Peyer's patch (tissue), 4 donors: ENCODE results near the gene COPA. TPM values are rescaled to one million over a fixed set of nuclear protein-coding genes. Genes with fewer than 3 reads are reported as not detected.

ENCODE experiments used
- DNase-seq, 3 donors: peaks; one replicate each; pipeline ENCODE4 v3.0.0-alpha.2; 2017 to 2019
- H3K27ac ChIP-seq, 4 donors: fragments of 200-600 bp; sonication (generic); one replicate each; pipeline ENCODE4 v1.5.1; 2016 to 2019
- H3K27me3 ChIP-seq, 2 donors: fragments of 200-600 bp; sonication (generic); one replicate each; pipeline ENCODE4 v1.5.1; 2019
- H3K36me3 ChIP-seq, 3 donors: fragments of 200-600 bp; sonication (generic); one replicate each; pipeline ENCODE4 v1.5.1; 2016 to 2019
- H3K4me1 ChIP-seq, 4 donors: fragments of 200-600 bp; sonication (generic); one replicate each; pipeline ENCODE4 v1.5.1; 2016 to 2019
- H3K4me3 ChIP-seq, 4 donors: fragments of 200-600 bp; sonication (generic); 1 replicate in 3 of 4; 2 replicates in 1 of 4; pipeline ENCODE4 v1.5.1; 2016 to 2019; ENCODE audit warnings: mild to moderate bottlenecking in 1 of 4
- H3K9me3 ChIP-seq, 4 donors: fragments of 200-600 bp; sonication (generic); one replicate each; pipeline ENCODE4 v1.5.1; 2016 to 2019; ENCODE audit warnings: mild to moderate bottlenecking in 1 of 4
- POLR2A ChIP-seq, 2 donors: fragments of 450-650 bp; IDR thresholded peaks; one replicate each; pipeline ENCODE4 v1.5.1; 2017; ENCODE audit warnings: antibody characterized with exemption in 2 of 2, mild to moderate bottlenecking in 2 of 2, moderate library complexity in 2 of 2
- total RNA-seq, 4 donors: library from RNA; depleted of rRNA; stranded (reverse); fragments of >200 nt; gene quantifications; one replicate each; pipeline ENCODE4 v1.1.0, GENCODE V29; 2016
- TF ChIP-seq, protein P1 (sequence below), 6 experiments: fragments of 450-650 bp in 4 of 6; fragments of 200-600 bp in 2 of 6; sonication (generic) in 1 of 6; IDR thresholded peaks; one replicate each; pipeline ENCODE4 v1.5.1; 2017 to 2019; ENCODE audit warnings: antibody characterized with exemption in 6 of 6, mild to moderate bottlenecking in 3 of 6, moderate library complexity in 1 of 6

Gene COPA
- total RNA-seq, 4 donors from 2014 or later: 109 to 173 (median 138) TPM

DNA sequence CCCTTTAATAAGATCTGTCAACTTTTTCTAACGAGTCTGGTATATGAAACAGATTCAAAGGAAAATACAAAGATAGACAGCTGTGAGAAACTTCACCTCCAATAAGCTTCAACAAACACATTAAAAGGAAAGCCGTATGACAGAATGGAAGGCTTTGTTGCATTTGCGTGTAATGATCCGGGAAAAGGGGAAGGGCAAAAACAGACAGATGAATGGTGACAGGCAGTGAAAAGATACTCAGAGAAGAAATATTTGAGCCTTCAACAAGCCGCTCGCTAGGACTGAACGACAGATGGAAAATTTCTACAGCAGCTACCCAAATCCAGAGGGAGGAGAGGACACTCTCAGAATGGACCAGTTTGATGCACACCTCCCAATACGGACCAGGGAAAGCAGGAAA is 14.9 kb downstream of the COPA start:
- H3K27me3 ChIP-seq: no peaks in the 10 kb centered on the region
- no peak overlapping the region for H3K27ac ChIP-seq
- no peaks in the 10 kb centered on the region for H3K4me1 ChIP-seq
- TF ChIP-seq, protein P1, sequence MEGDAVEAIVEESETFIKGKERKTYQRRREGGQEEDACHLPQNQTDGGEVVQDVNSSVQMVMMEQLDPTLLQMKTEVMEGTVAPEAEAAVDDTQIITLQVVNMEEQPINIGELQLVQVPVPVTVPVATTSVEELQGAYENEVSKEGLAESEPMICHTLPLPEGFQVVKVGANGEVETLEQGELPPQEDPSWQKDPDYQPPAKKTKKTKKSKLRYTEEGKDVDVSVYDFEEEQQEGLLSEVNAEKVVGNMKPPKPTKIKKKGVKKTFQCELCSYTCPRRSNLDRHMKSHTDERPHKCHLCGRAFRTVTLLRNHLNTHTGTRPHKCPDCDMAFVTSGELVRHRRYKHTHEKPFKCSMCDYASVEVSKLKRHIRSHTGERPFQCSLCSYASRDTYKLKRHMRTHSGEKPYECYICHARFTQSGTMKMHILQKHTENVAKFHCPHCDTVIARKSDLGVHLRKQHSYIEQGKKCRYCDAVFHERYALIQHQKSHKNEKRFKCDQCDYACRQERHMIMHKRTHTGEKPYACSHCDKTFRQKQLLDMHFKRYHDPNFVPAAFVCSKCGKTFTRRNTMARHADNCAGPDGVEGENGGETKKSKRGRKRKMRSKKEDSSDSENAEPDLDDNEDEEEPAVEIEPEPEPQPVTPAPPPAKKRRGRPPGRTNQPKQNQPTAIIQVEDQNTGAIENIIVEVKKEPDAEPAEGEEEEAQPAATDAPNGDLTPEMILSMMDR (IDR thresholded peaks at IDR 0.05): no peak
- no peak for TF ChIP-seq POLR2A (IDR thresholded peaks at IDR 0.05)
- DNase-seq: no peak
- peaks cover 0 to 100% (median 0%) of the 10 kb centered on the region in 3 donors for H3K36me3 ChIP-seq
- no peak overlapping the region for H3K4me3 ChIP-seq
- no peaks in the 10 kb centered on the region for H3K9me3 ChIP-seq

DNA sequence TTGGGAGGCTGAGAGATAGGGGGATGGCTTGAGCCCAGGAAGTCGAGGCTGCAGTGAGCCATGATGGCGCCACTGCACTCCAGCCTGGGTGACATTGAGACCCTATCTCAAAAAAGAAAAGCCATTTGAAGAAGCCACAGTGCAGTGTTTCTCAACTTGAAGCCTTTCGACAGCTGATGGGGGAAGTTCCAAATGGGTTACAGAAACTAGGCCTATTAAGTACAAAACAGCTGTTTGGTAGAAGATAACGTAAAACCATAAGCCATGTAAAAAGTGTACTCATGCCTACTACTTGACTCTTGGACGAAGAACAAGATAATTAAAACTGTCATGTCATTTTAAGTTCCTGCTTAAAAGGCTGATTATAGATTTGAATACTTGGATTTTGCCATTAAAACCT is 16.6 kb downstream of the COPA start:
- TF ChIP-seq, protein P1 (IDR thresholded peaks at IDR 0.05): no peak
- no peak for TF ChIP-seq POLR2A (IDR thresholded peaks at IDR 0.05)
- Histone ChIP-seq H3K27me3 (no peaks in the 10 kb centered on the region), H3K9me3 (no peaks in the 10 kb centered on the region), H3K4me3 (no peak overlapping the region), H3K36me3 (peaks cover 0 to 99% (median 0%) of the 10 kb centered on the region in 3 donors), H3K4me1 (no peaks in the 10 kb centered on the region), H3K27ac (no peak overlapping the region)
- DNase-seq: no peak

DNA sequence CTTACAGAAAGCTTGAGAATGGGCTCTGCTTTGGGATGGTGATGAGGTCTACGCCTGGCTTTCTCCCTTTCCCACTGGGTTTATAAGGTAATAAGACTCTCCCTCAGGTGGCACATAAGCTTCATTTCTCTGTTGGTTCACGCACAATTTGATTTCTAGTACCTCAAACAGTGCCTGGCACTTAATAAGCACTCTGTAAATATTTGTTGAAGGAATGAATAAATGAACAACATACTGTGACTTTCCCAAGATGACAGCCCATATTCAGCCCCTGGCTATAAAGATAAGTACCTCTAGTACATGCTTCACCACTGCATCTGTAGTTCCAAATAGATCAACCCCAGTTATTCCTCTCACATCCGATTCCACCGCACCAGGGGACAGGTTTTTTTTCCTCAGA is 17.8 kb downstream of the COPA start:
- Histone ChIP-seq H3K27ac (no peak overlapping the region), H3K36me3 (peaks cover 0 to 91% (median 0%) of the 10 kb centered on the region in 3 donors), H3K9me3 (no peaks in the 10 kb centered on the region), H3K4me1 (no peaks in the 10 kb centered on the region), H3K4me3 (no peak overlapping the region), H3K27me3 (no peaks in the 10 kb centered on the region)
- TF ChIP-seq POLR2A (IDR thresholded peaks at IDR 0.05): no peak
- TF ChIP-seq, protein P1 (IDR thresholded peaks at IDR 0.05): no peak
- DNase-seq: no peak

DNA sequence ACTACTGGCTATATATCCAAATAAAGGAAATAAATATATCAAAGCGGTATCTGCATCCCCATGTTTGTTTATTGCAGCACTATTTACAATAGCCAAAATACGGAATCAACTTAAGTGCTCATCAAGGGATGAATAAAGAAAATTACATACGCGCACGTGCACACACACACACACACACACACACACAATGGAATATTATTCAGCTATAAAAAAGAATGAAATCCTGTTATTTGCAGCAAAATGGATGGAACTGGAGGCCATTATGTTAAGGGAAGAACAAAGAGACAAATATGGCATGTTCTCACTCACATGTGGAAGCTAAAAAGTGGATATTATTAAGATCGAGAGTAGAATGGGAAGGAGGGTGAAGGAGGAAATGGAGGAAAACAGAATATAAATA is 20.2 kb downstream of the COPA start:
- TF ChIP-seq, protein P1 (IDR thresholded peaks at IDR 0.05): no peak
- no peak for TF ChIP-seq POLR2A (IDR thresholded peaks at IDR 0.05)
- Histone ChIP-seq H3K4me3 (no peak overlapping the region), H3K27me3 (no peaks in the 10 kb centered on the region), H3K36me3 (peaks cover 0 to 79% (median 0%) of the 10 kb centered on the region in 3 donors), H3K9me3 (no peaks in the 10 kb centered on the region), H3K27ac (no peak overlapping the region), H3K4me1 (no peaks in the 10 kb centered on the region)
- DNase-seq: no peak

DNA sequence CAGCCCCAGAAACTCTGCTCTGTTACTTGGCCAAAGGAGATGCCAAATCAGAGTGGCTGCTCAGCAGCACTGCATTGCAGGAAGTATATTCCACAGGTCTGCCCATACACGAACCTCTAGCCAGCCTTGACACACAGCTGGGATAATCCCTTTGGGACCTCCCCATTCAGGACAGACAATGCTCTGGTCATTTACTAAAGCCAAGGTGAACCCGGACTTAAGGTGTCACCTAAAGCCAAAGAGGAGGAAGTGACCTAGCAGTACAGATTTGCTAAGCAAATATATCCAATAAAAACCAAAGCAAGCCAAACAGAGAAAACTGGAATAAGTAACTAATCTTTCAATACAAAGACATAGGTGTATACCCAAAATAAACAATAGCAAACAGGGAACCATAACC is 27.7 kb downstream of the COPA start:
- Histone ChIP-seq H3K36me3 (peaks cover 0 to 87% (median 4%) of the 10 kb centered on the region in 3 donors), H3K4me3 (no peak overlapping the region), H3K9me3 (no peaks in the 10 kb centered on the region), H3K27ac (no peak overlapping the region), H3K4me1 (no peaks in the 10 kb centered on the region), H3K27me3 (no peaks in the 10 kb centered on the region)
- TF ChIP-seq, protein P1 (IDR thresholded peaks at IDR 0.05): no peak
- TF ChIP-seq POLR2A (IDR thresholded peaks at IDR 0.05): no peak
- DNase-seq: no peak

DNA sequence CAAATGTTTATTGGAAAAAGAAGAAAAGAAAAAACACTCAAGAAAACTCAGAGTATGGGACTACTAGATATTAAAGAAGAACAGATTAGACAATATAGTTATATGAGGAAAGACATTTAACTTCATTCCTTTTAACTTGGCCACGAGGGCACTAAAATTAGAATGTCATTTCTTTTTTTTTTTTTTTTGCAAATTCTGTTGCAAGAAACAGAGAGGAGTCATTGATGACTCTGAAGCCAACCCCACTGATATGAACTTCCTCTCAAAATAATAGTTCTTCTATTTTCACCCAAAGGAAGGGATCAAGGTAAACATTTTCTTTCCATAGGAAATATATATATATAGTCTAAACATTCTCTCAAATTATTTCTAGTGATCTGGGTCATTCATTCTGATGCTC is 33.5 kb downstream of the COPA start:
- H3K4me1 ChIP-seq: no peaks in the 10 kb centered on the region
- peaks cover 0 to 100% (median 12%) of the 10 kb centered on the region in 3 donors for H3K36me3 ChIP-seq
- H3K27me3 ChIP-seq: no peaks in the 10 kb centered on the region
- DNase-seq: no peak
- no peak overlapping the region for H3K27ac ChIP-seq
- no peak overlapping the region for H3K4me3 ChIP-seq
- TF ChIP-seq, protein P1 (IDR thresholded peaks at IDR 0.05): no peak
- TF ChIP-seq POLR2A (IDR thresholded peaks at IDR 0.05): no peak
- H3K9me3 ChIP-seq: no peaks in the 10 kb centered on the region
